ENCODE measurements around the gene KLC1.

GRCh38 chr14:103650213-103650612 lies 21.2 kb downstream of the KLC1 start:
- TF ChIP-seq CTCF (IDR thresholded peaks at IDR 0.05; ENCODE audit: insufficient read depth, low read depth, low read length) (no peak), EZH2 (IDR thresholded peaks at IDR 0.05; ENCODE audit: insufficient read depth, low read length) (no peak)
